Gastrocnemius medialis (tissue), 4 donors: ENCODE measurements around the gene FGR. TPM values are rescaled to one million over a fixed set of nuclear protein-coding genes. Genes with fewer than 3 reads are reported as not detected.

ENCODE experiments used
- ATAC-seq, 2 donors: fragments of 150-250 bp; one replicate each; pipeline ENCODE4 v1.9.1; 2016
- DNase-seq, 2 donors: peaks; one replicate each; pipeline ENCODE4 v3.0.0-alpha.2; 2019
- H3K27ac ChIP-seq, 4 donors: fragments of 200-600 bp; sonication (generic); 1 replicate in 1 of 4; 2 replicates in 3 of 4; pipeline ENCODE4 v1.5.1; 2016 to 2018; ENCODE audit warnings: mild to moderate bottlenecking in 2 of 4, moderate library complexity in 1 of 4
- H3K27me3 ChIP-seq, 3 donors: fragments of 200-600 bp; sonication (generic) in 2 of 3; 1 replicate in 1 of 3; 2 replicates in 2 of 3; pipeline versions ENCODE4 v1.5.1 to v1.6.0; 2016 to 2019; ENCODE audit warnings: mild to moderate bottlenecking in 1 of 3, moderate library complexity in 1 of 3
- H3K36me3 ChIP-seq, 2 donors: fragments of 200-600 bp; sonication (generic) in 1 of 2; one replicate each; pipeline ENCODE4 v1.5.1; 2017 to 2018
- H3K4me1 ChIP-seq, 2 donors: fragments of 200-600 bp; sonication (generic) in 1 of 2; one replicate each; pipeline ENCODE4 v1.5.1; 2016 to 2017; ENCODE audit warnings: mild to moderate bottlenecking in 2 of 2
- H3K4me3 ChIP-seq, 4 donors: fragments of 200-600 bp; sonication (generic) in 3 of 4; 1 replicate in 1 of 4; 2 replicates in 3 of 4; pipeline ENCODE4 v1.5.1; 2016 to 2019; ENCODE audit warnings: mild to moderate bottlenecking in 2 of 4
- H3K9me3 ChIP-seq, 3 donors: fragments of 200-600 bp; sonication (generic) in 2 of 3; 1 replicate in 1 of 3; 2 replicates in 2 of 3; pipeline ENCODE4 v1.5.1; 2016 to 2019
- CTCF ChIP-seq, 5 experiments: fragments of 450-650 bp in 3 of 5; fragments of 200-600 bp in 2 of 5; sonication (generic) in 2 of 5; IDR thresholded peaks in 4 of 5; conservative IDR thresholded peaks in 1 of 5; 1 replicate in 4 of 5; 2 replicates in 1 of 5; pipeline ENCODE4 v1.5.1; 2016 to 2019; ENCODE audit warnings: antibody characterized with exemption in 5 of 5, mild to moderate bottlenecking in 3 of 5, moderate library complexity in 3 of 5
- POLR2A ChIP-seq, 2 donors: fragments of 450-650 bp; IDR thresholded peaks; one replicate each; pipeline ENCODE4 v1.6.1; 2017; ENCODE audit warnings: antibody characterized with exemption in 2 of 2, mild to moderate bottlenecking in 2 of 2, moderate library complexity in 2 of 2
- in situ Hi-C, 4 donors: fragments of 200-750 bp; cut with MboI; loops; one replicate each; pipeline versions ENCODE4 v1.15.0 to v1.8.0; 2017; ENCODE audit warnings: low sequenced_read_pairs in 4 of 4
- intact Hi-C: fragments of 100-400 bp; cut with DNase I; formaldehyde crosslinking; loops from one replicate; pipeline ENCODE4 v1.15.1; 2023; ENCODE audit warnings: low total_unique reads
- total RNA-seq, 4 donors: library from RNA; depleted of rRNA; stranded (reverse); fragments of >200 nt; gene quantifications; one replicate each; pipeline versions ENCODE4 v1.1.0 to v1.2.3, GENCODE V29; 2016

FGR gene
- total RNA-seq, 4 donors from 2014 or later, result 1.3 to 5.8 (median 4.7) TPM

- Histone ChIP-seq H3K27me3 (no peaks in the 10 kb centered on the region), H3K4me3 (peak overlapping the region in 2 of 4 donors; percentile 5 to 52), H3K4me1 (peaks cover 95 to 96% of the 10 kb centered on the region in 2 donors), H3K9me3 (no peaks in the 10 kb centered on the region), H3K27ac (peak overlapping the region; percentile 95 to 100 (median 98)), H3K36me3 (no peaks in the 10 kb centered on the region)
- TF ChIP-seq POLR2A (IDR thresholded peaks at IDR 0.05) (no peak), CTCF (IDR thresholded peaks at IDR 0.05 in 4 of 5, conservative IDR thresholded peaks at IDR 0.05 in 1 of 5) (no peak)
- intact Hi-C loops (loop anchor here (2.0 to 10.0 kb wide), 3 partner anchors 33 to 1335 kb away; partner anchors contain the start of gene CEP85), in situ Hi-C loops (no loop called here)
- peak; percentile 12 to 16 for ATAC-seq
- DNase-seq, result peak in 1 of 2 donors; percentile 73
Observed at GRCh38 chr1:27569506-27570291, 65.3 kb downstream of the FGR start.

- peak in 1 of 2 donors; percentile 55 for DNase-seq
- Histone ChIP-seq H3K9me3 (no peaks in the 10 kb centered on the region), H3K4me1 (peaks cover 95 to 96% of the 10 kb centered on the region in 2 donors), H3K4me3 (peak overlapping the region in 3 of 4 donors; percentile 30 to 52 (median 44)), H3K36me3 (no peaks in the 10 kb centered on the region), H3K27me3 (no peaks in the 10 kb centered on the region), H3K27ac (peak overlapping the region; percentile 95 to 100 (median 98))
- intact Hi-C loops (loop anchor here (2.0 kb wide), 2 partner anchors 34 to 42 kb away; no protein-coding TSS in a partner anchor), in situ Hi-C loops (no loop called here)
- ATAC-seq, result no peak
- TF ChIP-seq POLR2A (IDR thresholded peaks at IDR 0.05) (no peak), CTCF (IDR thresholded peaks at IDR 0.05 in 4 of 5, conservative IDR thresholded peaks at IDR 0.05 in 1 of 5) (no peak)
Observed at GRCh38 chr1:27569088-27569460, 65.9 kb downstream of the FGR start.

GRCh38 chr1:27568300-27569087 is 66.5 kb downstream of the FGR start:
- in situ Hi-C loops, result no loop called here
- no peaks in the 10 kb centered on the region for H3K36me3 ChIP-seq
- no peaks in the 10 kb centered on the region for H3K27me3 ChIP-seq
- intact Hi-C loops, result loop anchor here (1.0 to 2.0 kb wide), 3 partner anchors 34 to 78 kb away; partner anchors contain the start of gene WASF2
- TF ChIP-seq POLR2A (IDR thresholded peaks at IDR 0.05) (peak; percentile 77 to 82), CTCF (IDR thresholded peaks at IDR 0.05 in 4 of 5, conservative IDR thresholded peaks at IDR 0.05 in 1 of 5) (peak; percentile 68 to 92 (median 89))
- no peaks in the 10 kb centered on the region for H3K9me3 ChIP-seq
- ATAC-seq (peak; percentile 30 to 42), DNase-seq (peak; percentile 95 to 98)
- H3K4me1 ChIP-seq, result peaks cover 95 to 96% of the 10 kb centered on the region in 2 donors
- H3K27ac ChIP-seq, result peak overlapping the region; percentile 95 to 100 (median 98)
- H3K4me3 ChIP-seq, result peak overlapping the region; percentile 30 to 52 (median 38)

GRCh38 chr1:27567971-27568299 is 67.0 kb downstream of the FGR start:
- H3K4me3 ChIP-seq, result peak overlapping the region in 3 of 4 donors; percentile 30 to 35 (median 32)
- H3K9me3 ChIP-seq, result no peaks in the 10 kb centered on the region
- TF ChIP-seq POLR2A (IDR thresholded peaks at IDR 0.05) (no peak), CTCF (IDR thresholded peaks at IDR 0.05 in 4 of 5, conservative IDR thresholded peaks at IDR 0.05 in 1 of 5) (no peak)
- H3K4me1 ChIP-seq, result peaks cover 95 to 96% of the 10 kb centered on the region in 2 donors
- ATAC-seq (no peak), DNase-seq (no peak)
- H3K27ac ChIP-seq, result peak overlapping the region; percentile 95 to 100 (median 98)
- in situ Hi-C loops (no loop called here), intact Hi-C loops (loop anchor here (1.0 to 2.0 kb wide), 3 partner anchors 35 to 78 kb away; partner anchors contain the start of gene WASF2)
- H3K27me3 ChIP-seq, result no peaks in the 10 kb centered on the region
- H3K36me3 ChIP-seq, result no peaks in the 10 kb centered on the region
